Measurements from ENCODE around the gene OSBPL5. TPM values are rescaled to one million over a fixed set of nuclear protein-coding genes. Genes with fewer than 3 reads are reported as not detected.

The OSBPL5 gene
- total RNA-seq, 2 donors from 2014 or later: 35.0 to 50.7 TPM

GRCh38 chr11:3138178-3139085 lies 26.7 kb downstream of the OSBPL5 start:
- Histone ChIP-seq H3K4me3 (no peak overlapping the region), H3K4me1 (replicated peaks) (no peaks in the 10 kb centered on the region), H3K36me3 (no peaks in the 10 kb centered on the region), H3K27ac (peak overlapping the region; percentile 15 to 51), H3K27me3 (replicated peaks; ENCODE audit: insufficient read depth) (no peaks in the 10 kb centered on the region), H3K9me3 (no peaks in the 10 kb centered on the region)
- 66% methylated on average over 27 of the region's 28 CpGs for WGBS
- intact Hi-C loops (cut with DNase I): no loop called here
- TF ChIP-seq POLR2AphosphoS5 (IDR thresholded peaks at IDR 0.05): no peak
- TF ChIP-seq, protein P1, sequence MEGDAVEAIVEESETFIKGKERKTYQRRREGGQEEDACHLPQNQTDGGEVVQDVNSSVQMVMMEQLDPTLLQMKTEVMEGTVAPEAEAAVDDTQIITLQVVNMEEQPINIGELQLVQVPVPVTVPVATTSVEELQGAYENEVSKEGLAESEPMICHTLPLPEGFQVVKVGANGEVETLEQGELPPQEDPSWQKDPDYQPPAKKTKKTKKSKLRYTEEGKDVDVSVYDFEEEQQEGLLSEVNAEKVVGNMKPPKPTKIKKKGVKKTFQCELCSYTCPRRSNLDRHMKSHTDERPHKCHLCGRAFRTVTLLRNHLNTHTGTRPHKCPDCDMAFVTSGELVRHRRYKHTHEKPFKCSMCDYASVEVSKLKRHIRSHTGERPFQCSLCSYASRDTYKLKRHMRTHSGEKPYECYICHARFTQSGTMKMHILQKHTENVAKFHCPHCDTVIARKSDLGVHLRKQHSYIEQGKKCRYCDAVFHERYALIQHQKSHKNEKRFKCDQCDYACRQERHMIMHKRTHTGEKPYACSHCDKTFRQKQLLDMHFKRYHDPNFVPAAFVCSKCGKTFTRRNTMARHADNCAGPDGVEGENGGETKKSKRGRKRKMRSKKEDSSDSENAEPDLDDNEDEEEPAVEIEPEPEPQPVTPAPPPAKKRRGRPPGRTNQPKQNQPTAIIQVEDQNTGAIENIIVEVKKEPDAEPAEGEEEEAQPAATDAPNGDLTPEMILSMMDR (IDR thresholded peaks at IDR 0.05): no peak
- no peak for TF ChIP-seq POLR2A (IDR thresholded peaks at IDR 0.05)
- DNase-seq (ENCODE audit: low spot score): no peak

DNA sequence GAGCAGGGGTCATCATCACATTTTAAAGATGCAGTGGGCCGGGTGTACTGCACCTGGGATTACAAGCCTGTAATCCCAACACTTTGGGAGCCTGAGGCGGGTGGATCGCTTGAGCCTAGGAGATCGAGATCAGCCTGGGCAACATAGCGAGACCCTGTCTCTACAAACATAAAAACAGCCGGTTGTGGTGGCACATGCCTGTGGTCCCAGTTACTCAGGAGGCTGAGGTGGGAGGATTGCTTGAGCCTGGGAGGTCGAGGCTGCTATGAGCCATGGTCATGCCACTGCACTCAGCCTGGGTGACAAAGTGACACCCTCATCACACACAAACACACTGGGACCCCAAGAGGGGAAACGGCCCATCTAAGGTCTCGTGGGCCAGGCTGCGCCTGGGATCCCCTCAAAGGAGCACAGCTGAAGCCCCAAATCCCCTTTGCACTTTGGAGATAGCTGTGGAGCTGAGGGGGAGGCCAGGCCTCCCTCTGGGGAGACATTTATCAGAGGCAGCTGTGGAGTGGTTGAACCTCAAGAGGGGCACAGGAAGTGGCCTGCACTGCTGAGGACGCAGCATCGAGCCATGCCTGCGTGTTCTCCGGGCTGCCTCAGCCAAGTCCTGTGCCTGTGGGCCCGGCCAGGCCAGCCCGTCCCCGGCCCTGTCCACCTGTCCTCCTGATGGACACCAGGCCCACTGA lies 27.5 kb downstream of the OSBPL5 start:
- WGBS: 91% methylated on average over 17 of the region's 17 CpGs
- intact Hi-C loops (cut with DNase I): no loop called here
- Histone ChIP-seq H3K4me3 (no peak overlapping the region), H3K36me3 (no peaks in the 10 kb centered on the region), H3K9me3 (no peaks in the 10 kb centered on the region), H3K27me3 (replicated peaks; ENCODE audit: insufficient read depth) (no peaks in the 10 kb centered on the region), H3K4me1 (replicated peaks) (no peaks in the 10 kb centered on the region), H3K27ac (no peak overlapping the region)
- no peak for DNase-seq (ENCODE audit: low spot score)
- TF ChIP-seq POLR2A (IDR thresholded peaks at IDR 0.05) (no peak), POLR2AphosphoS5 (IDR thresholded peaks at IDR 0.05) (no peak)
- TF ChIP-seq, protein P1 (IDR thresholded peaks at IDR 0.05): no peak

DNA sequence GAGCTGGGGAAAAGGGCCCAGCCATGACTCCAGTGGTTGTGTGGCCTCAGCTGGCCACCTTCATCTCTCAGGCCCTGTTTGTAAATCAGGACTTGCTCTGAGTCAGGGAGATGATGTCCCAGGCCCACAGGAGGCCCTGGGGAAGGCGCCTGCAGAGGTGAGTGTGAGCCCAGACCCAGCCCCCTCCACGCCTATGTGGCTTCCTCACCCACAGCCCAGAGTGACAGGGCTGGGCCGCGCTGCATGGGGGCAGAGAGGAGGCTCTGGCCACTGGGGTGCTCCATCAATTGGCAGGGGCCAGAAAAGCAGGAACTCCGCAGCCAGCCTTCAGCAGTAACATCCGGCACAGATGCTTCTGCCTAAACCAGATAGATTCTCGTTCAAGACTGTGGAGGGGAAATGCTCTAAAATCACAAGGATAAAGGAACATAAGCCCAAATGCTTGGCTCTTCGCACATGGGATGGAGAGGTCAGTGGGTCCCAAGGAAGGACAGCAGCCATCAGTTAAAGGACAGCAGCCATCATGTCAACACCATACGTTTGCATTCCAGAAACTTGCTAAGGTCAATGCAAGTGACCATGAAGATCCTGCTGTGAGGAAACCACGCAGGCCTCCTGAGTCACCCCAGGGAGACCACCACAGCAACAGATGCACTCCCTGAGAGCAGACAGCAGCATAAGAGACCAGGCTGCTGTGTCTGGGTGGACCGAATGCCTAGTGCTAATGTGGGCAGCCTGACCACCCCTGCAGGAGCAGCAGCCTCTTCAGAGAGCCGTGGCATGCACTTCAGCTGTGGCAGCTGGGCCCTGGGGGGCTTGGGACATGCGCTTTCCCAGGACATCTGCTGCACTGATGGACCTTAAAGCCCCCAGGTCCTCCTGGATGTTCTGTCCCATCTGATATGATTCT lies 28.3 kb downstream of the OSBPL5 start:
- no peak for TF ChIP-seq POLR2AphosphoS5 (IDR thresholded peaks at IDR 0.05)
- TF ChIP-seq, protein P1 (IDR thresholded peaks at IDR 0.05): no peak
- TF ChIP-seq POLR2A (IDR thresholded peaks at IDR 0.05): no peak
- no peak overlapping the region for H3K4me3 ChIP-seq
- H3K4me1 ChIP-seq (replicated peaks): no peaks in the 10 kb centered on the region
- no peaks in the 10 kb centered on the region for H3K27me3 ChIP-seq (replicated peaks; ENCODE audit: insufficient read depth)
- 92% methylated on average over 13 of the region's 13 CpGs for WGBS
- intact Hi-C loops (cut with DNase I): no loop called here
- DNase-seq (ENCODE audit: low spot score): no peak
- no peaks in the 10 kb centered on the region for H3K9me3 ChIP-seq
- H3K36me3 ChIP-seq: no peaks in the 10 kb centered on the region
- no peak overlapping the region for H3K27ac ChIP-seq

GRCh38 chr11:3135481-3136440 lies 29.3 kb downstream of the OSBPL5 start:
- no peak overlapping the region for H3K27ac ChIP-seq
- no peaks in the 10 kb centered on the region for H3K36me3 ChIP-seq
- no peak overlapping the region for H3K4me3 ChIP-seq
- TF ChIP-seq POLR2AphosphoS5 (IDR thresholded peaks at IDR 0.05) (no peak), POLR2A (IDR thresholded peaks at IDR 0.05) (no peak)
- TF ChIP-seq, protein P1 (IDR thresholded peaks at IDR 0.05): no peak
- no peaks in the 10 kb centered on the region for H3K9me3 ChIP-seq
- H3K27me3 ChIP-seq (replicated peaks; ENCODE audit: insufficient read depth): no peaks in the 10 kb centered on the region
- DNase-seq (ENCODE audit: low spot score): no peak
- intact Hi-C loops (cut with DNase I): no loop called here
- WGBS: 78% methylated on average over 14 of the region's 15 CpGs
- H3K4me1 ChIP-seq (replicated peaks): no peaks in the 10 kb centered on the region
